Neutrophil (primary cell): ENCODE measurements around the gene NDST4.

Source experiments
- H3K27ac ChIP-seq: fragments of 200-600 bp; sonication (generic); 2 replicates; pipeline ENCODE4 v1.5.1; 2016; ENCODE audit warnings: mild to moderate bottlenecking, moderate library complexity
- H3K27me3 ChIP-seq: fragments of 200-600 bp; sonication (generic); 2 replicates; pipeline ENCODE4 v1.6.0; 2016; ENCODE audit warnings: mild to moderate bottlenecking
- H3K36me3 ChIP-seq: fragments of 200-600 bp; sonication (generic); 2 replicates; pipeline ENCODE4 v1.5.1; 2017
- H3K4me1 ChIP-seq, 2 experiments: fragments of 200-600 bp in 1 of 2; sonication (generic) in 1 of 2; 1 replicate in 1 of 2; 2 replicates in 1 of 2; pipeline versions ENCODE4 v1.5.1 to v1.6.1; 2013 to 2016; ENCODE audit warnings: low read depth in 1 of 2, low read length in 1 of 2, mild to moderate bottlenecking in 1 of 2, moderate library complexity in 1 of 2; ENCODE audit not compliant: control insufficient read depth in 1 of 2, insufficient read depth in 1 of 2
- H3K4me3 ChIP-seq, 2 experiments: fragments of 200-600 bp in 1 of 2; sonication (generic) in 1 of 2; 1 replicate in 1 of 2; 2 replicates in 1 of 2; pipeline ENCODE4 v1.5.1; 2013 to 2016; ENCODE audit warnings: low read depth in 1 of 2, low read length in 1 of 2, mild to moderate bottlenecking in 1 of 2, moderate library complexity in 1 of 2
- H3K9me3 ChIP-seq: fragments of 200-600 bp; sonication (generic); 2 replicates; pipeline ENCODE4 v1.5.1; 2016
- CTCF ChIP-seq: fragments of 200-600 bp; sonication (generic); IDR thresholded peaks from 2 replicates; pipeline ENCODE4 v1.5.1; 2016; ENCODE audit warnings: antibody characterized with exemption

NDST4 gene

GRCh38 chr4:115121351-115122043 is 8.1 kb upstream of the NDST4 start:
- Histone ChIP-seq H3K4me3 (no peak overlapping the region), H3K27me3 (no peaks in the 10 kb centered on the region), H3K9me3 (no peaks in the 10 kb centered on the region), H3K4me1 (no peaks in the 10 kb centered on the region), H3K27ac (no peak overlapping the region), H3K36me3 (no peaks in the 10 kb centered on the region)
- no peak for TF ChIP-seq CTCF

DNA sequence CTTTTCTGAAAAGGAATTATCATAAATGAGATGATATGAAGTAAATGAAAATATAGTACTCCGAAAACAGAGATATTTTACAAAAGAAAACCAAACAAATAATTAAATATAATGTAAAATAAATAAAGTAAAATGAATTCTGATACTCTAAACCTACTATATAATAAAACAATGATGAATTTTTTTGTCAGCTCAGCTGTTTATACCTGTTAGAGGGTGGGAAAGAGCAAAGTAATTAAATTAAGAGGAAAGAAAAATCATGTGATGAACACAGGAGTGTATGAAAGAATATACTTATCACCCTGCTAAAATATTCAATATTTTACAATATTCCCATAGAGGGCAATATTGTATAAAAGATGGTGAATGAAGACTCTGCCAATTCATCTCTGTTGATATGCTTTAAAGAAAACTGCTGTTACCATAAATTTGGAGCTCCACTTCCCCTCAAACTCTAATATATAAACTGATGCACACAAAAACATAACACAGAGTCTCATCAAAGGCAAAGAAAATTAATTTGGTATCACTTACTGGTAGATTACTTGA is 6.5 kb upstream of the NDST4 start:
- no peaks in the 10 kb centered on the region for H3K9me3 ChIP-seq
- no peak overlapping the region for H3K4me3 ChIP-seq
- no peak for TF ChIP-seq CTCF
- H3K27me3 ChIP-seq, result no peaks in the 10 kb centered on the region
- no peak overlapping the region for H3K27ac ChIP-seq
- H3K36me3 ChIP-seq, result no peaks in the 10 kb centered on the region
- no peaks in the 10 kb centered on the region for H3K4me1 ChIP-seq

DNA sequence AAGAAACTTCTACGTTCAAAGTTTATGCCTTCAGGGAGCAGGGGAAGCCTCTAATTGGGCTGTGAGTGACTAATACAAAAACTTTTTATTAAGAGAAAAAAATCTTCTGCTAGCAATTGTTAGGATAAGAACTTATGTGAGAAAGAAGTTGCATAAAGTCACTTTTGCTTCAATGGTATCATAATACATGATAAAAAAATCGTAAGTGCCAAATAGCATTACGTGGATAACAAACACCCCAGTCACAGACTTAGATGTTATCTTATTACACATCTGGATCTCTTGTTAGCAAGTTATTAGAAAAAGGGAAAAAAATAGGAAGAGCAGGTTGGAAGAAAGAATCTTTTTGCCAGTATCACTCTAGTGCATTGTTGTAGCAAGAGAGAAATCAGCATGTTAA is 4.2 kb upstream of the NDST4 start:
- no peak for TF ChIP-seq CTCF
- no peak overlapping the region for H3K4me3 ChIP-seq
- H3K36me3 ChIP-seq, result no peaks in the 10 kb centered on the region
- H3K27me3 ChIP-seq, result no peaks in the 10 kb centered on the region
- H3K9me3 ChIP-seq, result no peaks in the 10 kb centered on the region
- H3K4me1 ChIP-seq, result no peaks in the 10 kb centered on the region
- no peak overlapping the region for H3K27ac ChIP-seq

DNA sequence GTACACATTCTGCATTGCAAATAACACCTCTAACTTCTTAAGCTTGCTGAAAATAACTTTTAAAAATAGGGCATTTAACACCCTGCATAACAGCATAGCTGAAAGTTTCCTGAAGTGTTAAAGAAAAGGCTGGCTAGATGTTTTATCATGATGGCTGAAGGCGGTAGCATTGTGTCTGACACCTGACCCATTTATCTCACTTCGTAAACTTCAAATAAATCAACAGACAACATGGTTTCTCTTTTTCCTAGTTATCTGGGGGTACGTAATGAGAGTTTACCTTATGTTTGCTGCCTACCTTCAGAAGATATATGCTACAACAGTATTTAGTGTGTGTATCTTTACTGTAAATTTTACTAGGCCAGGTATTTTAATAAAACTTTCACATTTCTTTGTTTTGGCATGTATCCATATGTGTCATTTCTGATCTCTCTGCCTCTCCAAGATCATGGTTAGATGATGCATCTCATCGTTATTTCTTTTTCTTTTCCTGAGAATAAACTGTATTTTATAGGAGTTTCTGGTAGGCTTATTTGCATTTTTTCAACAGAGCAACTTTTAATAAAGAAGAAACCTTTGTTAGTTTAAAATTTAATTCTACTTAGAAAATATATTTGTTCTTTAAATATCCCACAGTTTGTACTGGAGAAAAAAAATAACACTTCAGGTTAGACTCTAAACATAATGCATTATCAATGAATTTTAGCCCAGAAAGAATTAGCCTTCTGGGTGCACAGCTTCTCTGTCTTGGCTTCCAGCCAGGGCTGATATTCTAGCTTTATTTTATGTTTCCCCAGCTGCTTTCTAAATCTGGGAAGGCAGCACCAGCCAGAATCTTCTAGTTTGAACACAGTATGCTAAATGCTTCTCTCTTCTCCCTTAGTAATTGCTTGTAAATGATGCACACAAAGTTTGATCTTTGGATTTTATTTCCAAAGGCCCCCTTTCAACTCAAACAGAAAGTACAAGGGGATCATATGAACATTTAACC is 2.9 kb downstream of the NDST4 start:
- no peak for TF ChIP-seq CTCF
- Histone ChIP-seq H3K4me1 (no peaks in the 10 kb centered on the region), H3K27me3 (no peaks in the 10 kb centered on the region), H3K27ac (no peak overlapping the region), H3K36me3 (no peaks in the 10 kb centered on the region), H3K4me3 (no peak overlapping the region), H3K9me3 (no peaks in the 10 kb centered on the region)

DNA sequence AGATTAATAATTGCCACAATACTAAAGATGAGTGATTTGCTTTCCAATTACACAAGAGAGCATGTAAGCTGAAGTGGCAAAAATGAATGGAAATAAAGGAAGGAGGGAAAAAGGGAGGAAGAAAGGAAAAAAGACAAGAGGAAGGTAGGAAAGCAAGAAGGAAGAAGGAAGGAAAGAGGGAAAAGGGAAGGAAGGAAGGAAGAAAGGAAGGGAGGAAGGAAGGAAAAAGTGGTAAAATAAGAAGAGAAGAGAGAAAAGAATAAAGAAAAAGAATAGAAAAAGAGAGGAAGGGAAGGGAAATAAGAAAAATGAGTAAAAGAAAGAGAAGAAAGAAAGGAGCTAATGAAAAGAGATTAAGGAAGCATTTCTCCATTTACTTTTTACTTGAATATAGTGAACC is 4.6 kb downstream of the NDST4 start:
- Histone ChIP-seq H3K4me3 (no peak overlapping the region), H3K36me3 (no peaks in the 10 kb centered on the region), H3K9me3 (no peaks in the 10 kb centered on the region), H3K27ac (no peak overlapping the region), H3K27me3 (no peaks in the 10 kb centered on the region), H3K4me1 (no peaks in the 10 kb centered on the region)
- no peak for TF ChIP-seq CTCF
